Tibial nerve (tissue), 4 donors: ENCODE measurements around the gene C3orf33.

Experiments used
- CTCF ChIP-seq, 5 experiments: fragments of 200-600 bp in 3 of 5; fragments of 450-650 bp in 2 of 5; sonication (generic) in 3 of 5; IDR thresholded peaks; one replicate each; pipeline ENCODE4 v1.5.1; 2016 to 2019; ENCODE audit warnings: antibody characterized with exemption in 5 of 5, mild to moderate bottlenecking in 3 of 5, moderate library complexity in 2 of 5
- EP300 ChIP-seq, 2 donors: sonication (generic); formaldehyde crosslinking; IDR thresholded peaks; one replicate each; pipeline ENCODE4 v1.6.1; 2017; ENCODE audit warnings: antibody characterized with exemption in 2 of 2, mild to moderate bottlenecking in 1 of 2
- POLR2A ChIP-seq, 2 donors: fragments of 450-650 bp; IDR thresholded peaks; one replicate each; pipeline ENCODE4 v1.6.1; 2017; ENCODE audit warnings: antibody characterized with exemption in 2 of 2, mild to moderate bottlenecking in 2 of 2, moderate library complexity in 2 of 2

GRCh38 chr3:155746703-155747102, 59.4 kb downstream of the C3orf33 start:
- no peak for TF ChIP-seq CTCF (IDR thresholded peaks at IDR 0.05)
- TF ChIP-seq POLR2A (IDR thresholded peaks at IDR 0.05) = no peak
- TF ChIP-seq EP300 (IDR thresholded peaks at IDR 0.05) = no peak
